GM19351 (cell line): ENCODE data around the gene KLHL17.
"Not testable (repeated sequence)": the region's sequence is repeated elsewhere in the genome, so short reads cannot be mapped to it uniquely, and the experiment has no call there.

Source experiments
- ATAC-seq: cut with Tn5 transposase; IDR thresholded peaks from one replicate; pipeline ENCODE4 v1.9.1; 2021; ENCODE audit warnings: mild to moderate bottlenecking, moderate library complexity; ENCODE audit not compliant: unreplicated experiment

KLHL17 gene

GRCh38 chr1:966135-966703, 5.8 kb downstream of the KLHL17 start, which contains the start of gene PLEKHN1:
PLEKHN1 (plus strand) TSS chr1:966482; CDS start chr1:966532, 50 bp downstream.
- peak; percentile 42 for ATAC-seq

GRCh38 chr1:966704-967300, 6.4 kb downstream of the KLHL17 start:
- ATAC-seq = peak; percentile 73

GRCh38 chr1:967466-968343, 7.3 kb downstream of the KLHL17 start:
- no peak for ATAC-seq

- no peak for ATAC-seq
These were observed 9.0 kb downstream of the KLHL17 start for GRCh38 chr1:969260-969855.

- ATAC-seq = no peak
These were observed 10.0 kb downstream of the KLHL17 start for GRCh38 chr1:970242-970972.

- ATAC-seq = no peak
These were observed 10.8 kb downstream of the KLHL17 start for GRCh38 chr1:970973-971730.

- no peak for ATAC-seq
These were observed 11.5 kb downstream of the KLHL17 start for GRCh38 chr1:971751-972506.

GRCh38 chr1:972726-973458, 12.5 kb downstream of the KLHL17 start:
- no peak for ATAC-seq

- no peak for ATAC-seq
These were observed 13.3 kb downstream of the KLHL17 start for GRCh38 chr1:973459-974292.

- no peak for ATAC-seq
These were observed 13.9 kb downstream of the KLHL17 start for GRCh38 chr1:974293-974640.

- ATAC-seq = no peak
These were observed 14.4 kb downstream of the KLHL17 start for GRCh38 chr1:974687-975328.

GRCh38 chr1:975365-975764, 15.0 kb downstream of the KLHL17 start:
- no peak for ATAC-seq

- ATAC-seq = no peak
These were observed 15.7 kb downstream of the KLHL17 start for GRCh38 chr1:975896-976683.

GRCh38 chr1:976791-977190, 16.4 kb downstream of the KLHL17 start:
- not testable (repeated sequence) for ATAC-seq

- no peak for ATAC-seq
These were observed 17.9 kb downstream of the KLHL17 start for GRCh38 chr1:978069-978834.
